GM12875 (cell line): ENCODE data around the gene BAD.

Experiments used
- H3K4me3 ChIP-seq: one replicate; pipeline ENCODE4 v1.5.1; 2011; ENCODE audit warnings: low read depth, low read length, control low read depth
- TF ChIP-seq, protein P1 (sequence below): IDR thresholded peaks from 2 replicates; pipeline ENCODE4 v1.5.1; 2011; ENCODE audit warnings: low read depth, mild to moderate bottlenecking, control low read depth, inconsistent platforms, low read length, moderate library complexity, borderline replicate concordance; ENCODE audit not compliant: insufficient read depth

BAD gene

DNA sequence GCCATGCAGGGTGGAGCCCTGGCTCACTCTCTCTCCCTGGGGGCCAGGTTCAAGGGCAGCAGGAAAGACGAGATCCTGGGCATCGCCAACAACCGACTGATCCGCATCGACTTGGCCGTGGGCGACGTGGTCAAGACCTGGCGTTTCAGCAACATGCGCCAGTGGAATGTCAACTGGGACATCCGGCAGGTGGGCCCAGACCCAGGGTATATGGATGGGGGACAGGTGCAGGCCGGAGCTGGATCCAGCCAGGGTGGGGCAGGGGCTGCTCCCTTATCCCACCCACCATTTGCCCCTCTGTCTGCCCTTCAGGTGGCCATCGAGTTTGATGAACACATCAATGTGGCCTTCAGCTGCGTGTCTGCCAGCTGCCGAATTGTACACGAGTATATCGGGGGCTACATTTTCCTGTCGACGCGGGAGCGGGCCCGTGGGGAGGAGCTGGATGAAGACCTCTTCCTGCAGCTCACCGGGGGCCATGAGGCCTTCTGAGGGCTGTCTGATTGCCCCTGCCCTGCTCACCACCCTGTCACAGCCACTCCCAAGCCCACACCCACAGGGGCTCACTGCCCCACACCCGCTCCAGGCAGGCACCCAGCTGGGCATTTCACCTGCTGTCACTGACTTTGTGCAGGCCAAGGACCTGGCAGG, 61.3 kb downstream of the BAD start:
- H3K4me3 ChIP-seq: no peak overlapping the region
- TF ChIP-seq, protein P1, sequence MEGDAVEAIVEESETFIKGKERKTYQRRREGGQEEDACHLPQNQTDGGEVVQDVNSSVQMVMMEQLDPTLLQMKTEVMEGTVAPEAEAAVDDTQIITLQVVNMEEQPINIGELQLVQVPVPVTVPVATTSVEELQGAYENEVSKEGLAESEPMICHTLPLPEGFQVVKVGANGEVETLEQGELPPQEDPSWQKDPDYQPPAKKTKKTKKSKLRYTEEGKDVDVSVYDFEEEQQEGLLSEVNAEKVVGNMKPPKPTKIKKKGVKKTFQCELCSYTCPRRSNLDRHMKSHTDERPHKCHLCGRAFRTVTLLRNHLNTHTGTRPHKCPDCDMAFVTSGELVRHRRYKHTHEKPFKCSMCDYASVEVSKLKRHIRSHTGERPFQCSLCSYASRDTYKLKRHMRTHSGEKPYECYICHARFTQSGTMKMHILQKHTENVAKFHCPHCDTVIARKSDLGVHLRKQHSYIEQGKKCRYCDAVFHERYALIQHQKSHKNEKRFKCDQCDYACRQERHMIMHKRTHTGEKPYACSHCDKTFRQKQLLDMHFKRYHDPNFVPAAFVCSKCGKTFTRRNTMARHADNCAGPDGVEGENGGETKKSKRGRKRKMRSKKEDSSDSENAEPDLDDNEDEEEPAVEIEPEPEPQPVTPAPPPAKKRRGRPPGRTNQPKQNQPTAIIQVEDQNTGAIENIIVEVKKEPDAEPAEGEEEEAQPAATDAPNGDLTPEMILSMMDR: no peak

DNA sequence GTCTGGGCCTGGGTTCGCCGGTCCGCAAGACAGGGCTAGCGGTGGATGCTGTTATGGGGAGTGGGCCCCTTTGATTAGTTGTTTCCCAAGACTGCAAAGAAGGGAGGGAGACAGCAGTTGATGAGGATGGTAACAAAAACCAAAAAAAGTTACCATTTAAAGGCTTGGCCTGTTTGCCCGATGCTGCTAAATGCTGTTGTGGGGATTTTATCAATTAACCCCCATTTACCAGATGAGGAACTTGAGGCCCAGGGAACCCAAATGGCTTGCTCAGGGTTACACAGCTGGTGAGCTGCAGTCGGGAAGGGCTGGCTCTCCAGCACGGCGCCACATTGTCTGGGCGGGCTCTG, 61.8 kb downstream of the BAD start:
- TF ChIP-seq, protein P1: no peak
- H3K4me3 ChIP-seq: no peak overlapping the region

- no peak overlapping the region for H3K4me3 ChIP-seq
- TF ChIP-seq, protein P1: no peak
Observed at GRCh38 chr11:64220798-64221197, 63.7 kb downstream of the BAD start.

DNA sequence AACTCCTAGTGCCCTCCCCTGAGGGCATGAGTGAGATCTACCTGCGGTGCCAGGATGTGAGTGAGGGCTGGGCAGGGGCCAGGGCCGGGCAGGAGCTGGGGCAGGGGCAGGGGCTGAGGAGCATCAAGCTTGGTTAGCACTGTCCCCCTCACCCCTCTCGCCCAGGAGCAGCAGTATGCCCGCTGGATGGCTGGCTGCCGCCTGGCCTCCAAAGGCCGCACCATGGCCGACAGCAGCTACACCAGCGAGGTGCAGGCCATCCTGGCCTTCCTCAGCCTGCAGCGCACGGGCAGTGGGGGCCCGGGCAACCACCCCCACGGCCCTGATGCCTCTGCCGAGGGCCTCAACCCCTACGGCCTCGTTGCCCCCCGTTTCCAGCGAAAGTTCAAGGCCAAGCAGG, 64.2 kb downstream of the BAD start:
- no peak overlapping the region for H3K4me3 ChIP-seq
- TF ChIP-seq, protein P1: no peak
